C4-2B (cell line): ENCODE results near the gene CRY2.

Experiments used
- H3K27ac ChIP-seq: fragments of 450-650 bp; 2 replicates; pipeline ENCODE4 v1.5.1; 2017
- CTCF ChIP-seq: fragments of 450-650 bp; conservative IDR thresholded peaks from 2 replicates; pipeline ENCODE4 v1.5.1; 2017; ENCODE audit warnings: mild to moderate bottlenecking
- ZFX ChIP-seq: fragments of 450-650 bp; IDR thresholded peaks from 2 replicates; pipeline ENCODE4 v1.6.1; 2017

Gene CRY2

DNA sequence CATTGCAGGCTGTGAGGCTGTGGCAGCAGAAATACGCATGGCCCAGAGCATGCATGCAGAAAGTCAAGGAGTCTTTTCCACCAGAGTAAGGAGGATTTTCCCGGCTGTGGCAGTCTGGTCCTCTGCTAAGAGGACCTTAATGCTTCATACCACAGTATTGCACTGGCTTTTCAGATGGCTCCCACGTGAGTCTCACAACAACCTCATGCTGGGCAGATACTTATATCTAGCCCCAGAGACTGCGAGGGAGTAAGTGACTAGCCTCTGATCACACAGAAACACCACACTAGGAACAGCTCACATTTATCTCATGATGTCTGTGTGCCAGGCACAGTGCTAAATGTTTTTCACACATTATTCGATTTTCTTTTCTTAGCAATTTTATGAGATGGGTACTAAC, 8.0 kb downstream of the CRY2 start:
- no peak for TF ChIP-seq CTCF
- no peak for TF ChIP-seq ZFX
- H3K27ac ChIP-seq, result no peak overlapping the region

DNA sequence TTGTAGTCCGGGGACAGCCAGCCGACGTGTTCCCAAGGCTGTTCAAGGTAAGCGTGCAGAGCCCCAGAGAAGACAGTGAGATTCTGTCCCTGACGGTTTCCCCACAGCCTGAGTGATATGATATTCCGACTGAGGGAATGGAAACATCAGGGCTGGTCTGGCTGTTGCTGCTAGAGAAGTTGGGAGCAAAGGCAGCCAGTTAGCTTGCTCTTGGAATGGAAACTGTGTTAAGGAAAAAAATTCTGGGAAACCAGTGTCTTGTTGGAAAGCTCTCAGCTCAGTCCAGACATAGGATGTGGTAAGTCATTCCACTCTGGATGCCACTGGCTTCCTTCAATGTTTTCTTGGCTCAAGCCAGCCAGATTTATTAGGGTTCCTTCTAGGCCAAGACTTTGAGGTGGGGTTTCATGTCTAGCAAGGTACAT, 8.8 kb downstream of the CRY2 start:
- TF ChIP-seq CTCF (no peak), ZFX (no peak)
- no peak overlapping the region for H3K27ac ChIP-seq

- H3K27ac ChIP-seq, result no peak overlapping the region
- TF ChIP-seq CTCF (no peak), ZFX (no peak)
Observed at GRCh38 chr11:45857961-45858474, 10.7 kb downstream of the CRY2 start.

GRCh38 chr11:45858751-45859398, 11.6 kb downstream of the CRY2 start:
- no peak overlapping the region for H3K27ac ChIP-seq
- TF ChIP-seq CTCF (no peak), ZFX (no peak)

GRCh38 chr11:45859661-45860140, 12.4 kb downstream of the CRY2 start:
- TF ChIP-seq CTCF (no peak), ZFX (no peak)
- H3K27ac ChIP-seq, result no peak overlapping the region

DNA sequence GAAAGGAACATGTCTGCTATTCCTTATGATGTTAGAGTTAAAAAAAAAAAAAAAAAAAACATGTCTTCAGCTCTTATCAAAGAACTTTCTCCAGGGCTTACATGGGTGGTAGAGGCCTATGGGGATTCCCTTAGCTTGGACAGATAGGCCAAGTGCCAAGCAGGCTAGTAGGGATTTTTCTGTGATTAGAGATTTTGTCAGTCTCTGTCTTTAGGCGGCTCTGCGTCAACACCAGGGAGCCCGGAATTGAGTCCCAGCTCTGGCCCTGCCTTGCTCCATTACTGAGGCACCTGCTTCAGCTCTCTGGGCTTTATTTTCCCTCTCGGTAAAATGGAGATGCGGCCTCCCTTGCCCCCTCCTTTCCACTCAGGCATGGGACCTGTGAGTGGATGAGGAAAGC, 13.1 kb downstream of the CRY2 start:
- H3K27ac ChIP-seq, result no peak overlapping the region
- TF ChIP-seq ZFX (no peak), CTCF (no peak)

- TF ChIP-seq CTCF (no peak), ZFX (no peak)
- no peak overlapping the region for H3K27ac ChIP-seq
Observed at GRCh38 chr11:45860764-45861510, 13.7 kb downstream of the CRY2 start.
